NCI-H187 (cell line): Measurements from ENCODE around the gene CHAC2.
"Not testable (repeated sequence)": the region's sequence is repeated elsewhere in the genome, so short reads cannot be mapped to it uniquely, and the experiment has no call there.

Source experiments
- DNase-seq, 2 experiments: peaks; one replicate each; lab custom pipeline; 2025; lab: John Stamatoyannopoulos, UW

CHAC2 gene

DNA sequence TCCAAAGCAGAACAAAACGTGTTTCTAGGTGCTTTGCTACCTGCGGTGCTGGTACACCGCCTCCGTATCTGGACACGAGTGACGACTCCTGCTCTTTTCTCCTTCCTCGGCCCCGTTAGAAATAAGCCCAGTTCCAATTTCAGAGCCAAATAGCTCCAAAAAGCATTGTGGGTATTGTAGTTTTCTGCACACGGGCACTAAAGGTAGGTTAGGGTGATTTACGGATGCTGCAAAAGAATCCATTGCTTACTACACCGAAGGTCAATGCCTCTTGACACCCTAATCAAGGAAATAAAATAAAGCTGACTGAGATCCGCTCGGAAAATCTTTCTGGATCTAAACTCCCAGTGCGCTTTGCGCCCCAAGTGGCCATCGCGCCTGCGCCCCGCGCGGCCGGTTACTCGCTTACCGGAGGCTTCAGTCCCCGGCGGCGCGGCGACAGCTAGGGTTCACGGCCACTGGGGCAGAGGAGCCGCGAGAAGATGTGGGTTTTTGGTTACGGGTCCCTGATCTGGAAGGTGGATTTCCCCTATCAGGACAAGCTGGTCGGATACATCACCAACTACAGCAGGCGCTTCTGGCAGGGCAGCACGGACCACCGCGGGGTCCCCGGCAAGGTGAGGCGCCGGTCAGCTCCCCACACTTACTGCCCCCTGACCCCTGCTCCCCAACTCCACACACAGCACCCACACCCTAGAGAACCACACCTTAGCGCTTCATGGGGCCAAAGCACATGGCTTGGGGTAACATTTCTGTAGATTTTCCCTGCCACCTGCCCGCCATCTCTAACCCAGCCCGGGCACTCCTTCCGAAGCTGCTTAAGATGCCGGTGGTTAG, at the start of gene CHAC2:
Gene CHAC2 (plus strand): TSS at position 400 of the 837 bp plus-strand sequence. CDS start 83 bp downstream, at position 483.
- DNase-seq, result peak; percentile 64 to 92

DNA sequence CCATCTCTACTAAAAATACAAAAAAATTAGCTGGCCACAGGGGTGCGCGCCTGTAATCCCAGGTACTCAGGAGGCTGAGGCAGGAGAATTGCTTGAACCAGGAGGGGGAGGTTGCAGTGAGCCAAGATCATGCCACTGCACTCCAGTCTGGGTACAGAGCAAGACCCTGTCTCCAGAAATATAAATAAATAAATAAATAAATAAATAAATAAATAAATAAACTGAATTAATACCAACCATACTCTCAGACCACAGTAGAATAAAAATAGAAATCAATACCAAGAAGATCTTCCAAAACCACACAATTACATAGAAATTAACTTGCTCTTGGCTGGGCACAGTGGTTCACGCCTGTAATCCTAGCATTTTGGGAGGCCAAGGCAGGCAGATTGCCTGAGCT, 46.7 kb upstream of the CHAC2 start:
- not testable (repeated sequence) for DNase-seq

DNA sequence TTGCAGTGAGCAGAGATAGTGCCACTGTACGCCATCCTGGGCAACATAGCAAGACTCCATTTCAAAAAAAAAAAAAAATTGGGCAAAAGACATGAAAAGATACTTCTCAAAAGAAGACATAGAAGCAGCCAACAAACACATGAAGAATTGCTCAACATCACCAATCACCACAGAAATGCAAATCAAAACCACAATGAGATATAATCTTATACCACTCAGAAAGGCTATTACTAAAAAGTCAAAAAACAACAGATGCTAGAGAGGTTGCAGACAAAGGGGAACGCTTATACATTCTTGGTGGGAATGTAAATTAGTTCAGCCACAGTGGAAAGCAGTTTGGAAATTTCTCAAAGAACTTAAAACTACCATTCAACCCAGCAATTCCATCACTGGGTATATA, 43.1 kb upstream of the CHAC2 start:
- no peak for DNase-seq

DNA sequence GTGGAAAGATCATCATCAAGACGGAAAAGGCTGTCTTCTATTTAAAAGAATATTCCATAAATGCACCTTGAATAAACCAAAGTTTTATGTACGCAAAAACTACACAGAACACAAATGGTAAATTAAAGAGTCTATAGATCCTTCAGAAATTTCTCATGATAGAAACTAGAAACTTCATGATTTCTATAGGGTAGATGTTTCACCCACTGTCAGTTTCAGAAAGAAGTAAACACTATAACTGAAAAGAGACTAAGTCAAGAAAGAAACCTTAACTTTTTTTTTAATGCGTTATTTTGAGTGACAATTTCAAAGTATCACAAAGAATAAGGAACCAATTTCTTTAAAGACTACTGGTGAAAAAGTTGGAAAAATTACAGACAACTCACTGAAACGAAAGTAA, 41.9 kb upstream of the CHAC2 start:
- DNase-seq, result no peak

DNA sequence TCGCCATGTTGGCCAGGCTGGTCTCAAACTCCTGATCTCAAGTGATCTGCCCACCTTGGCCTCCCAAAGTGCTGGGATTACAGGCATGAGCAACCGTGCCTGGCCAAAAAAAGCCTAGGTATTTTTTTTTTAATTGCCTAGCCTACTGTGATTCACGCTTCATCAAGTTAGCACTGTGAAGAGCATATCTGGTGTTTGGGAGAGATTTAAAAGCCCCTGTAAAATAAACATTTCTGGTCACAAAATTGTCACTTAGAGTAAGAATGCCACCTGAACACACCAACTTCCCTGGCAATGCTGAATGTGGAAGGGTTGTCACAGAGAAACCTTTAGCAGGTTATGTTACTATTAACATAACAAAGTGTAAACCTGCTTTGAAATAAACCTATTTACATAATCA, 39.7 kb upstream of the CHAC2 start:
- DNase-seq, result no peak

DNA sequence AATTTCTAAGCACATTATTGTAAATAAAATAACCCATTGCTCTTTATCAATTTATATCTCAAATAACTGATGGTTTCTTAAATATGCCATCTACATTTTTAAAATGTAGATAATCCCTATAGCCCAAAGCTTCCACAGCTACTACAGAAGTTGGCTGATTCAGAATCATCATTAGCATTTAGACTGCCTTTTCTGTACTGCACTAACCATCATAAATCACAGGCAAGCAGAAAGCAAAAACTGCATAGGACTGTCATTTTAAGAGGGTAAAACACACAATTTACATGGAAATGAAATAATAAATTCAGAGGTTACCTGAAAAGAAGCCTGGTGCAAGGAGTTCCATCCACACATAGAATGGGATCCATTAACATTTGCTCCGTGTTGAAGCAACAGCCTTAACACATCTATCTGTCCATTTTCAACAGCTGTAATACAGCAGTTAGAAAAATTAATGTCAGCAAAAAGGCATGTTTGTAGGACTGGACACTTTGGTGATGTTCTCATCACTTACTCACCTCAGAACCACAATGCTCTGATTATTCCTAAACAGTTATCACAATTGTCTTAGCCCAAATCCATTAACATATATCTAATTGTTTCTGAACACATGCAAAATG, 38.4 kb upstream of the CHAC2 start:
- no peak for DNase-seq

DNA sequence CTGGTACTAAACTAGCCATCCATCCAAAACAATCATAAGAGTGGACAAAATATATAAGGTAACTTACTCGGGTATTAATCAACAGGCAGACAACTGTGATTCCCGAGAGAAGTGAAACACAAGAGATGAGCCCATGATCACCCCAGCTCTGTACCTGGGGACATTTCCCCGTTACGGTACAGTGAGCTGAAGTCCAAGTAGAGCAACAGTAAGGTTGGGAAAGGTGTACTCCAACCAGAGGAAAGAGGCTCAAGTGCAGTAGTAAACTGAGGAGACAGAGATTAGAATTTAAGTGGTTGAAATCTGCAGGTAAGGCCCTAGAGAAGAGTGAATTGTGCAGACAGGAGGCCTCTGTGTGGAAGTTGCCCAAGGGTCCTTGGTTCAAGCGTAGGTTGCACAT, 30.5 kb upstream of the CHAC2 start:
- no peak for DNase-seq

DNA sequence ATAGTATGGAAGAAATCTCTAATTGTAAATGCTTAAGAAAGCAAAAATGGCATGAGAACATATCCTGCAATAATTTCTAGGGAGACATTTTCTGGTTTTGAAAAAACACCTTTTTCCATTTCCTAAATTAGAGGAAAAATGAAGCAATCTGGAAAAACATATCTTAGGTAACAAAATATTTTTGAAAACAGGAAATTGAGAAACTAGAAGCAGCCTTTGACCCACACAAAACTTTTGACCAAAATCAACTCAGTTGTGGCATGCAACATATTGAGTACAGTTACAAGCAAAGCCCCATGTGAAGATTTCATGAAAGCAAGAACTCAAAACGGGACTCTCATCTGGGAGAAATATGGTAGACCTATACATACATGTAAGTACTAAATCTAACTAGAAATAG, 28.6 kb upstream of the CHAC2 start:
- no peak for DNase-seq

DNA sequence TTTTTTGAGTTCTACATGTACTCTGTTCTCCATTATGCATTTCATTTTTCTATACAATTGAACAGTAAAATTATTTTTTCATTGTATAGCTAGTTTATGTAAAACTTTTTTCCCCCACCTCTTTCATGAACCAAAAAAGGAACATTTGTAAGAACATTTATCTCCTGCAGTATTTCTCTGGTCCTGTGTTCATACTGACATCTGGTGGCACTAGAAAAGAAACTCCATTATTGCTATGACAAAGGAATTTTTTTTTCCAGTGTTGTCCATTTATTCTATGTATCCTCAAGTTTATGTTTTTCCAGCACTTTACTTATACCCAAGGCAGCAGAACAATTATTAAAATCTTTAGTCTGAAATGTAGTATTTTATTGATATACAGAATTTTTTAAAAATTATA, 27.4 kb upstream of the CHAC2 start:
- no peak for DNase-seq

DNA sequence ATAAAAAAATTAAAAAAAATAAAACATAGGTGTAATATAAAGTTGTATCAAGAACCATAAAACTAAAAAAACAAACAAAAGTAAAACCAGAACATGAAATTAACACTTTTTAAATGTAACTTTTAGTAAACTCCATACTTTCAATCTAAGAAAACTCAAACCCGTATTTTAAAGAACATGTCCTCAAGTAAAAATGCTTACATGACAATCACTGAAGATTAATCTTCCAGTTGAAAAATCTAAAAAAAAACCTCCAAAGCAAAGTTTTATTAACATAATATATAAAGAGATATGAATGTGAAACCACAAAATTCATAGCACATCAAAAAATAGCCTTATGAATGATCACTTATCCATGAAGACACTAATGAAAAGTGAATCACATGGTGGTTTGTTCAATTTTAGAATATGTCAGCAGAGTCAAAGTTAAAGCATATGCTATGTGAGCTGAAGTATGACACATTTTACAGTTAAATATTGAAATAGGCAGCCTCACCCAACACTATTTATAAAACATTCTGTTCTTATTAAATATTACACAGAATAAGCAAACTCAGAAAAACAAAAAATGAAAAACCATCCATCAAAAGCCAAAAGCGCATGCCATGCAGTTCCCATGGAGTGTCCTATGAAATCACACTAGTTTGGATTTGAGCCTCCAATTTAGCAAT, 23.1 kb upstream of the CHAC2 start:
- no peak for DNase-seq

DNA sequence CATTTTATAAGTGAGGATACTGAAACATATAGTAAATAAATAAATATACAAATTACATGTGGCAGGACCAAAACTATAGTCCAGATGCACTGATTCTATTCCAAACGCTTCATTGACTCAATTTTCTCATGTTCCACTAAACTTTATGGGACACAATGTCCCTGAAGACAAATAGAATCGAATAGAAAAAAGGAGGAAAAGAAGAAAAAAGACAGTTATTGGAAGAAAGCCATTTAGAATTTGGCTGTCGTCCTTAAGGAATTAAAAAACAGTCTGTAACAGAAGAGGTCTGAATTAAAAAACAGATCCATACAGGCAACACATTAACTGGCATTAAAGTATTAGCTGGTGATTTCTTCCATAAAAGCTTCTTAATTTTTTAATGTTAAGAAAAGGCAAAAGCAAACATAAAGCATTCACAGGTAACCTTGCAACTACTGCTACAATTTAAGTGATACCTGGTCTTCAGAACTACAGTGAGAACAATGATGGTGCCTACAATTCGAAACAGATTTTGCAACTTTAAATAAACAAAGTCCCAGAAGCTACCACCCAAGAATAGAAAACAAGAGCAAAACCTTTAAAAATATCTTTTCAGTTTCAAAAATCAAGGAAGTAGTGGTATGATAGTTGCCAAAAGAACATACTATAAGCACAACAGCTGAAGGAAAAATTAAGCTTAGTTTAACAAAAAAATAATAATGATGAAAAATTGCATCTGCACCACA, 17.4 kb upstream of the CHAC2 start:
- no peak for DNase-seq

DNA sequence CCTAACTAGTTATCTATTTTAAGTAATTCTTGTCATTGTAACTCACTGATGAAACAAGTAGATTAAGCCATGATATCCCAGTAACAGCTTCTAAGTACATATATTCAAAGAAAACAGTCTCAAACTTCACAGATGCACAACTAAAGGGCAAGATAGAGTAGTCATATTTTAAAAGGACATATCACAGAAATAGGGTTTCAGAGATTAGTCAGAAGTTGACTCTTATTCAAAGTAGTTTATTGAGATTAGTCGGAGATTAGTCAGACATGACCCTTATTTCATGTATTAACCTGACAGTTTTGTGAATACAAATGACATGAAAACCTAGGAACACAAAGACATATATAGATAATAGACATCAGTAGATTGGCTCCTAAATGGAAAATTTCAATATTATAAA, 15.9 kb upstream of the CHAC2 start:
- no peak for DNase-seq

DNA sequence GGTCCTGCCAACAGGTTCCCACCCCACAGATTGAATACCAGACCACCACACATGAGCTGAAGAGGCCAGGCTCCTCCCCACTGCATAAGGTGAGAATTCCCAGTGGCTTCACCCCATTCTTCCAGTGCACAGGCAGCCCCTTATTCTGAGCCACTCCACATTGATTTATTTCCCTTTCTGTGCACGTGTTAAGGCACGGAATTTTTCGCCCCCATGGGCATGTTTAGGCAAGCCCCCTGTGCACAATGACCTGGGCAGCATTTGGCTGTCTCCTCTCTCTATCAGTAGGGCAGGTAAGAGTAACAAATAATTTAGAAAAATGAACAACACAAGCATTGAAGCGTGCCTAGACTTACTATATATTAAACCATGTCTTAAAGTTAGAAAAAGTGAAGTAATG, 15.2 kb upstream of the CHAC2 start:
- no peak for DNase-seq

DNA sequence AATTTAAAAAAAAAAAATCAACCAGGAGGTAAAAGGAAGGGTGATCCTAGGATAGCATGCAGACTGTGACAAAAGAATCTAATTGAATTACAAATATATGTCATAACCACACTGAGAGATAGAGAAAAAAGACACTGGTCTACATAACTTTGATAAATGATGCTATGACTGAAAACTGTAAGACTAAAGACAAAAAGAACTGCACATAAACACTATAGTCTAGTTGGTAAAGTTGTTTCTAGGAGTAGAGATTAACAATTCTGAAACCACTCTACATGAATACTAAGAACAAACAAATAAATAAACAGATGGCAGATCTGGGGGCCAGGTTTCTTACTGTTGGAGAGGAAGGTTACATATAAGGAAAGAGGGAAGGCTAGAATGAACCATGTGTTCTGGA, 14.6 kb upstream of the CHAC2 start:
- DNase-seq, result no peak

DNA sequence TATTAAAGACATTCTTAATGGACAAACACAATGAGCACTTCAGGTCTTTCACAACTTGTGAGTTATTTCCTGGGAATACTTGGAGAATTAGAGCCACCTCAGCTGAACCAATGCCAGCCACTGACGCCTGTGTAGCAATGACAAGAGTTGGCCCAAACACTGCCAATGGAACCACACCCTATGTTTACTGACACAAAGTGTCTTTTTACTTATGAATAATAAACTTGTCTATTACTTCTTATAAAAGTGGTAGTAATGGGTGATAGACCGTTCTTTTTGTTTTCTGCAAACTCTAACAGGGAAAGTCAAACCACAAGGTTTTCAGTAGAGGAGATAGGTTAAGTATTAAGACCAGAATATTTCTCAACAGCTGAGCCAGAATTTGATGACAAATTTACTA, 12.5 kb upstream of the CHAC2 start:
- DNase-seq, result no peak

DNA sequence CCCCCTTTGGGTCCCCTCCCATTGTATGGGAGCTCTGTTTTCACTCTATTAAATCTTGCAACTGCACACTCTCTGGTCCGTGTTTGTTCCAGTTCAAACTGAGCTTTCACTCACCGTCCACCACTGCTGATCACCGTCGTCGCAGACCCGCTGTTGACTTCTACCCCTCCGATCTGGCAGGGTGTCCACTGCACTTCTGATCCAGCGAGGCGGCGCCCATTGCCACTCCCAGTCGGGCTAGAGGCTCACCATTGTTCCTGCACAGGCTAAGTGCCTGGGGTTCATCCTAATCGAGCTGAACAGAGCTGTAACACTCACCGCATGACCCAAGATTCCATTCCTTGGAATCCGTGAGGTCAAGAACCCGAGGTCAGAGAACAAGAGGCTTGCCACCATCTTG, 11.0 kb upstream of the CHAC2 start:
- DNase-seq, result no peak

DNA sequence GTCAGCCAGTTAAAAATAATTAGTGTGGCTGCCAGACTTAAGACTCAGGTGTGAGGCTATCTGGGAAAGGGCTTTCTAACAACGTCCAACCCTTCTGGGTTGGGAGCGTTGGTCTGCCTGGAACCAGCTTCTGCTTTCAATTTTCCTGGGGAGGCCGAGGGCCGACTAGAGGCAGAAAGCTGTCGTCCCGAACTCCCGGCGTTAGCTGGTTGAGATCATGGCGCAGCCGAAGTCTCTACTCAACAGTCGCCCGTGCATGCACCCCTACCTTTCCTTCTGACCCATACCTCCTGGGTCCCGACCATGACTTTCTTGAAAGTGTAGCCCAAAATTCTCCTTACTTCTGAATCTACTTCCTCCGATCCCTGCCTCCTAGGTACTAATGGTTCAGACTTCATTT, 10.4 kb upstream of the CHAC2 start:
- DNase-seq, result not testable (repeated sequence)

DNA sequence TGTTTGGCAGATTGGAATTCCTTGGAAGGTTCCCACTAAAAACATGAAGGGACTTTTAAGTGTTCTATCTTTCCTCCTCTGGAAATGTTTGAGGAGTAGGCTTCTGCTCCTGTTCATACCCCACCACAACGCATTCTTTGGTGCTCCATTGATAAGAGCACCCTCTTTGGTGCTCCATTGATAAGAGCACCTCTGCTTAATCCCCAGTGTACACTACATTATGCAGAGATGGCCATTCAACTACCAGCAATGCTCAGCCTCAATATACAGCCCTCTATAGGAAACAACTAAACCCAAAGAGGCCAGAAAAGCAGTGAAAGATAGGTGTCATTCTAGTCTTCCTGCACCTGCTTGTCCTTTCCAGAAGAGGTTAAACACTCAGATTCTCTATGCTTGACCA, 1.8 kb upstream of the CHAC2 start:
- no peak for DNase-seq

DNA sequence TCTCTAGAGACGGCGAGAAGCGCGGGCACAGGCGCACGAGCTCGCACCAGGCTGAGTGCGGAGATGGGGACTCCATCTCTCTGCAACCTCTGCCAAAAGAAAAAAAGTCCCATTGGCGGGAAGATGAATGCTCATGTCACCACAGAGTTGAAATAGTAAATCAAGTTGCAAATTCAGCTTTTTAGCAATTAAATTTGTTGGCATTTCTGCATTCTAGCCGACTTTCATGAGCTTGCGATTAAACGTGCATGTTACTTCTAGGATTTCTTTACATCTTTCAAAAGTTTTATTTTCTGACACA, 588 bp downstream of the CHAC2 start:
- no peak for DNase-seq

DNA sequence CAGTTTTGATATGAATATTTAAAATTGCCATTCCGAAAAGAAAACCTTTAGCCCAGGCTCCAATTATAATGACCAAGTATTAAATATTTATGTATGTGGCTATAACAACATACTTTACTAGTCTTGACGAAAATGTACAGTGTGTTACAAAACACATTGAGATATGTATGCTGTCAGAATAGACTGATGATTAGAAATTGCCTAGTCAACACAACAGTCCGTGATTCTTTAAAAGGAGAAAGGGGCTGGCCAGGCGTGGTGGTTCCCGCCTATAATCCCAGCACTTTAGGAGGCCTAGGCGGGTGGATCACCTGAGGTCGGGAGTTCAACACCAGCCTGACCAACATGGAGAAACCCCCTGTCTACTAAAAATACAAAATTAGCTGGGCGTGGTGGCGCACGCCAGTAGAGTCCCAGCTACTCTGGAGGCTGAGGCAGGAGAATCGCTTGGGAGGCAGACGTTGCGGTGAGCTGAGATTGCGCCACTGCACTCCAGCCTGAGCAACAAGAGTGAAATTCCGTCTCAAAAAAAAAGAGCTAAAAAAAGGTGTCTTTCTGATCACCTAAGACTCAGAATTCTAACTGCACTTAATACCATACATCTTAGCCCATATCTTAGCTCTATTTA, 1.8 kb downstream of the CHAC2 start:
- DNase-seq, result no peak

DNA sequence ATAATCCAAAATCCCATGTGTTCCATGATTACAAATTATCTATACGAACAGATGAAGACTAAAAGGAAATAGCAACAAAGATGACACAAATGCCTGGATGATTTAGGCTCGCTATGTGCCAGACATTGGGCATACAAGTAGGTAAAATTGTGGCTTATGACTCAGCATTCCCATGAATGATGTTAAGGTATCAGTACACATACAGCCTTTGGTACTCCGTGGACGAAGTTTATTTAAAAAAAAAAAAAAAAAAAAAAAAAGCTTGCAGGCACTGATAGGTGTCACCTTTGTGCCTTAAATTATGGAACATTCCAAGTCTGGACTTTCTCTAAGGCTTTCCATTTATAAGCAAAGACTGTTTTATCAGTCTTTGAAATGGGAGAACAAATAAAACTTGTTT, 2.7 kb downstream of the CHAC2 start:
- no peak for DNase-seq

DNA sequence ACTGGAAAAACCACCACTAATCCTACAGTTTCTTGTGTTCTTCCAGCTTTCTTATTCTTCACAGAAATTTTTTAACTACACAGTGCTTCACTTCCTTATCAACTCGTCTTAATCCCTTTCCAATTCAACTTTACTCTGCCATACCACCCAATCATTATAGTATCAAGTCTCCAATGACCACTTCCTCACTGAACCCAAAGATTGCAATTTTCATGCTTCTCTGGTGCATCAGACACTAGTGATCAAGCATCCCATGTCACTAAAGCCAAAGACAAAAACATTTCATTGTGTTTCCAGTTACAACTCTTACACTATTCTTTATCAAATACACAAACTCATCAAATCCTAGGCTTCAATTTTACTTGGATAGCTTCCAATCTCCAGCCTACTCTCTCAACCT, 9.5 kb downstream of the CHAC2 start:
- DNase-seq, result no peak
